Stimulated activated CD4-positive, alpha-beta T cell treated with anti-CD3 and anti-CD28 coated beads, Interleukin-1b, Interleukin-23, amount 100 ng/mL, for 1 hour (primary cell): ENCODE measurements around the gene INSYN2A.

Experiments
- DNase-seq, 2 donors: peaks; one replicate each; pipeline ENCODE4 v3.0.0-alpha.2; 2020; ENCODE audit warnings: low read depth in 2 of 2

INSYN2A gene, protein sequence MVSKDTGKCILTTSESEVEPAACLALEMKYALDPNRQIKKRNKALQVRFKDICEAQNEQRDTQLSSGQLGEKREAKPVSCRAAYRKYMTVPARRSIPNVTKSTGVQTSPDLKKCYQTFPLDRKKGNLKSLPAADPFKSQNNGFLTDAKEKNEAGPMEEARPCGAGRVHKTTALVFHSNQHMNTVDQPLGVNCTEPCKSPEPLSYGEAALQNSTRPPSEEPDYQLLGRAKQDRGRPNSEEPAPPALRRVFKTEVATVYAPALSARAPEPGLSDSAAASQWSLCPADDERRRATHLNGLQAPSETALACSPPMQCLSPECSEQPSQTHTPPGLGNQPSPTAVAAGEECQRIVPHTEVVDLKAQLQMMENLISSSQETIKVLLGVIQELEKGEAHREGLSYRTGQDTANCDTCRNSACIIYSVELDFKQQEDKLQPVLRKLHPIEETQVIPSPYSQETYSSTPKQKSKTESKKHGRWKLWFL

DNA sequence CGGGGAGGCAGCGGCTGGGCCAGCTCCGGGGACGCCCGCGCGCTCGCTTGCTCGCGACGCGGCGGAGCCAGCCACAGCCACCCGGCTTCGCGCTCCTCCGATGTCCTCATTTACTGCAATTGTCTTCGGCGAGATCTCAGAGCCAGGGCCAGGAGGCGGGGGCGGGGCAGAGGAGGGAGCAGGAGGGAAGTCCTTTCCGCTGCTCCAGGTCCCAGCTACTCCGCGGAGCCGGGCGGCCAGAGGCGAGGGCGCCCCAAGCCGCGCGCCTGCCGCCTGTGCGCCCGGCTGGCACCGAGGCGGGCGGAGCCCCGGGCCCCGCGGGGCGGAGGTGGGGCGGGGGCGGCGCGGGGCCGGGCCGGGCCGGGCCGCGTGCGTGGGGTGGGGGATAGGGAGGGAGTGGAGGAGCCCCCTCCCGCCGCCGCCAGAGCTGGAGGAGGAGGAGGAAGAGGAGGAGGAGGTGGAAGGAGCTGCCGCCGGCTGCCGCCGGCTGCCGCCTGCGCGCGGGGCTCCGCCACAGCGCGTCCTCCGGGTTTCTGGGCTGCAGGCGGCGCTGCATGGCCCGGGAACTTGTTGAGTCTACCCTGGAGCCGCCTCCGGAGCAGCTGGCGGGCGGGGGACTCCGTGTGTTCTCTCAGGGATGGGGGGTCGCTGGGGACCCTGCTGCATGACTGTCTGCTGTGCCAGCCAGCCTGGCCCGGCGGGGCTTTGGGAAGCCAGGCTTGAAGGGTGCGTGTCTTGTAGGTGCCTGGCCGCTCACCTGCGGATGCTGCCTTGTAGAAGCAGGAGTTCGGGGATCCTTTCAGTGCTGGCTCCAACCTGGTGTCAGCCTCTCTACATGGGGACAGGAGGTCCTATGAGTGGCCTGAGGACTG, at the start of gene INSYN2A:
Gene INSYN2A, minus strand, starts transcription at position 310 of the 872 bp plus-strand sequence. CDS start 20,196 bp downstream, outside the sequence.
- DNase-seq, result no peak

DNA sequence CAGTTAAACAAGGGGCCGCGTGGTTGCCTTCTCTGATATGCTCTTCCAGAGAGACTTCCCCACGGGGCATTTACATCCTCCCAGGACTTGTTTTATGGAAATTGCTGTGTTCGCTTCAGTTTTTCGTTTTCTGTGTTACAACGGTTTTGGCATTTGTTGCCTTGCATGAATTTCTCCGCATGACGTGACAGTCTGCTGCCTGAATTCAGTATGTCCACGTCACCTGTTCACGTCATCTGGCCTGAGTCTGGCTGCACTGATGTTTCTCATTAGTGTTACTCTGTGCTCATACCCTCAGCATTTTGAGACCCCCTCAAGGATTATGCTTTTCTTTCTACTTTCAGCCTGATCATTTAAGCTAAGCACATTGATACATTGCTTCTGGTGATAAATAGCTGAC, 49.1 kb upstream of the INSYN2A start:
- no peak for DNase-seq

DNA sequence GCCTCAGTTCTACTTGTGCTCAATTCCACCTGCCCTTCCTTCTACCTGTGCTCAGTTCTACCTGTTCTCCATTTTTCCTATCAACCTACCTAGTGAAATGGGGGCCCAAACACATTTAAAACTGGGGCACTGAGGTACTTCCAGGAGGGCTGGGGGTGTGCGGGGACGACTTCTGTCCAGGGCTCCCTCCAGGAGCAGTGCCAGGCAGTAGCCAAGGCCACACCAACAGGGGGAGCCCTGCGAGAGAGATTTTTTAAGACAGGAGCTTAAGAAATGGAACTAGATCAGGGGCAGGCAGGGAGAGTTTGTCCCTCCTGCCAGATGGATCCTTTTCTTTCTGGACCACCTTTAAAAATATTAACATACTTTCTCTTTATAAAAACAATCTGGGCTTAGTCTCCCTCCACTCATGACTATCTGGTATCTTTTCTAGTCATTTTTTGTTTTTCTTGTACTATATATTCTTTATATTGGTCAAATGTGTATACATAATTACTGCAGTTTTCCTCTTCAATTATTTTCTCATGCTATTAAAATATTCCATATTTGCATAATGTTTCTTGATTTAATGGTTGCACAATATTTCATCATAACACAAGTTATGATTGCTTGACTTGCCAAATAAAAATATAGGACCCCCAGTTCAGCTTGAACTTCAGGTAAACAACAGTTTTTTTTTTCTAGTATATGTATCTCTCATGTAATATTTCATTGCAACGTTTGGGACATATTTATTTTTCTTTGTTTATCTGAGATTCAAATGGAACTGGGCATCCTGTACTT, 47.3 kb upstream of the INSYN2A start:
- no peak for DNase-seq

DNA sequence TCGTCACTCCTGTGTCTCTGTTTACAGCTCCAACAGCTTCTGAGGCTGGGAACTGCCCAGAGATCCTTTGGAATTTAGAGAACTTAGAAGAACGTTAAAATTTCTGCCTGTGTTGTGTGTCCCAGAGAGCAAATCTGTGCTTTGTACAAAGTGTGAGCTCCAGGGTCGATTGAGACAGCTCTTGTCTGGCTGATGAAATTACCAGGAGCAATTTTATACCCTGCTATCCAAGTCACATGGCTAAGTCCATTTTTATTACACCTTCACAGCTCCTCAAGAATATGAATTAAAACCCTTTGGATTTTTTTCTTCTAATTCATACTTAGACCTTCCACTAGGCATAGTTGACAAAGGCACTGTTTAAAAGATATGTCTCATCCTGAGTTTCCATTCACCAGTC, 46.5 kb upstream of the INSYN2A start:
- DNase-seq, result no peak

DNA sequence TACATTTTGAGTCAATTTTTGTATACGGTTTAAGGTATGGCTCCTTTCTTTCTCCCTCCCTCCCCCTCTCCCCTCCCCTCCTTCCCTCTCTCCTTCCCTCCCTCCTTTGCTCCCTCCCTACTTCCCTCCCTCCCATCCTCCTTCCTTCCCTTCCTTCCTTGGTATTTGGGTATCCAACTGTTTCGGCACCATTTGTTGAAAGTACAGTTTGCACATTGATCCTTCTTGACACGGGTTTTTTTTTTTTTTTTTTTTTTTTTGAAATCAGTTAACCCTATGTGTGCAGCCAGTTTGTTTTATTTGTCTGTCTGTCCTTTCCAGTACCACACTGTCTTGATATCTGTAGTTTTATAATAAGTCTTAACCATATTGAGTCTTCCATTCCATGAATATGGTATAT, 39.9 kb upstream of the INSYN2A start:
- no peak for DNase-seq

DNA sequence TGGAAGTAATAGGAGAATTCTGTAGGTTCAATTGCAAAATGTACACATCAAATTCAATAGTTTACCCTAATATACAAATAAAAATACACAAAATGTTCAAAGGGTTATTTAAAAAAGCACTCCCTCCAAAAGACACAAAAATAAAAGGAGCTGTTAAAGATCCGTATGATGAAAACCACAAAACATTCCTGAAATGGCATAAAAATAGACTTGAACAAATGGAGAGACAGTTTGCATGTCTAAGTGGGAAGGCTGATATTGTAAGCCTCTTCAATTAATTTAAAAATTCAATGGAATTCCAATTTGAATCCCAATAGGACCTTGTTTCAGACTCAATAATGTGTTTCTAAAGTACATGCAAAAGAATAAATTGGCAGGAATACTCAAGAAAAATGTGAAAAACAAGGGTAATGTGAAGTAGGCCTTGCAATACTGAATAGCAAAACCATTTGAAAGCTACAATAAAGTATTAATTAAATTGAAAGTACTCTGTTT, 38.0 kb upstream of the INSYN2A start:
- DNase-seq, result no peak

DNA sequence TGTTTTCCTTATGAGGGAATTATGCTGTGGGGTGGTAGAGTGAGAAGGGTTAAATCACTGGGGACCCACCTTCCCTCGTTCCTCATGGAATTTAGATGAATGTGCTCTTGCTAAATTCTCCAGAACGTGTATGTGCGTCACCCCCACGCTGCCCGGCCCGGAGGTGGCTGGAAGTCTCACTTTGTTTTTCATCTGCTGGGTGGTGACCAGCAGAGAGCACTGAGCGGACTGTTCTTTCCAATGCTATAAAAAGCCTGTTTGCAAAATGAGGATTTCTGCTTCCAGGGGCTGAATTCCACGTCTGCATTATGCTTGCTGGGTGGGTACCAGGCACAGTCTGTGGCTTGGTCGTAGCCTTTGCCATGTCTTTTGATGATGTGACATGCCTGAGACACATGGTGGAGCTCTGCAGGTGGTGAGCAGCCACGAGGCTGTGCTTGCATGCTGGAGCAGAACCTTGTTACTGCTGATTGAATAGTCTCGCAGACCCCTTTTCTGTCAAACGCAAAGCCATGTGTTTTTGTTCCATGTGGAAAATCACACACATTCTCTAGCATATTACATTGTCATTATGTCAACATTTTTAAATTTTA, 31.9 kb upstream of the INSYN2A start:
- no peak for DNase-seq

DNA sequence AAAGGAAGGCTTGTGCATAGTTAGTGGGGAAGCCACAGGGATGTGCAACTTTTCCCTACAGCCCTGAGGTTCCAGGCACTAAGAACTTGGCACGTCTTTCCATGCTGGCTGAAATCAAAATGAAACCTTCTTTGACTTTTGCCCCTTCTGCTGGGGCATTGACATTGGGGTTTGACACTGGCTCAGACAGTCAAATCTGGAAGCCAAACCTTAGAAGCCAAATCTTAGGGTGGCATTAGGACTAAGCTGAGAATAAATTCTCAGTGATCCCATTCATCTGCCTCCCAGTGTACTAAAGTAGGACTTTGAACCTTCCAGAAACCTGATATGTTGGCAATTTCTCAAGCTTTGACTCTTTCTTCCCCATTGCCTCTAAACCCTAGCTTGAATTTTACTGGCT, 31.3 kb upstream of the INSYN2A start:
- DNase-seq, result no peak

DNA sequence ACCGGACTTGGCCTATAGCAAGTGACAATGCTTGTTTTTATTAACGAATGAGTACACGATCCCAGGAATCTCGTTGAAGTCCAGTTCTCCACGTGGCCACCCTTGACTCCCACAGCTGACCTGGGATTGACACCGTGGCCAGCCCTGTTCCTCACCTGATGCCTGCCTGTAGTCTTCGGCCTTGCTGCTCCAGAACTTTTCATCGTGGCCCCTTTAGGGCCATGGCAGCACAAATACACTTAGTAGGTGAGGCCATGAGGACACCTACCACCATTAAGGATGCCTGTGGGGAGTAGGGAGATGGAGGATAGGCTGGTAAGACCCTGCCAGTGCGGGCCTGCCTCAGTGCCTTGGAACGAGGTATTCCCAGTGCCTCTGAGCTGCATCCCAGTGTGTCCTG, 30.6 kb upstream of the INSYN2A start:
- no peak for DNase-seq

DNA sequence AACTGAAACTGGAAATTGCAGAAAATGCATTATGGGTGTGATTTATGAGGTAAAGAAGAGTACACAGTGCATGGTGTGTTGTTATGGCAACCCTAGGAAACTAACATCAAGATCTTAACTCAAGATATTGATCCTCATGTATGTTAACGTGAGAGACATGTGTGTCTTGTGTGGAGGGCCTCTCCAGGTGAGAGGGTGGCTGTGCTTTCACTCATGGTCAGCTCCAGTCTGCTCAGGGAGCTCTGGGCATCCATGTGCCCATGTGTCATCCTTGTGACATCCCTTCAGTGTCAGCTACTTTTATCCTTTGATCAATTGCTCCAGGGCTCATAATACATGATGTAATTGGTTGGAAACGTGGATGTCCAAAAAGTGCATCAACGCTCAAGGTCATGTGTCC, 24.9 kb upstream of the INSYN2A start:
- no peak for DNase-seq

DNA sequence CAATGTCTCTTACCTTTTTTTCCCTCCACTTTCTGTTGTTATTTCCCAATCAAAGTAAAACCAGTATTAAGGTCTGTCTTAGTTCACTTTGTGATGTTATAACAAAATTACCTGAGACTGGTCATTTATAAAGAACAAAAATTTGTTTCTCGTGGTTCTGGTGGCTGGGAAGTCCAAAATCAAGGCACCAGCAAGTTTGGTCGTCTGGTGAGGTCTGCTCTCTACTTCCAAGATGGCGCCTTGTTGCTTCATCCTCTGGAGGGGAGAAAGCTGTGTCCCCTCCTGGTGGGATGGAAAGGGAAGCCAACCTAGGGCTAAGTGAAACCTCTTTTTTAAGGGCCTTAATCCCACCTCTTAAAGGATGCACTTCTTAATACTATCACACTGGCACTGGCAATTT, 22.3 kb upstream of the INSYN2A start:
- no peak for DNase-seq

DNA sequence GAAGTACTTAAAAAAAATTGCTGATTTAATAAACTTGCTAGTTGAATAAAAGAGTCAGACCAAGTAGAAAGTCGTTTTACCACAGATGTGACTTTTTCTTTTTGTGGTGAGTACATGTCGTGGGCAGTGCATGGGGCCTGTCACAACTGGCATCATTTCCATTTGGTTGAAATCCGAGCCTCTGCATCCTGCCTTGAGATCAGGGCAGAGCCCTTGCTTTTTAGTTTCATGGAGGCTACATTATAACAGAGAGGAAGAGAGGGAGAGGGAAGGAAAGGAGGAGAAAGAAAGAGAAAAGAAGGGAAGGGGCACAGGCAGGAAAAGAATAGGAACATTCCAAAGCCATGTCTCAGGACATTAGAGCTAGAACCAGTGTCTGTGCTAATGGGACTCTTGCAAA, 20.4 kb upstream of the INSYN2A start:
- no peak for DNase-seq

DNA sequence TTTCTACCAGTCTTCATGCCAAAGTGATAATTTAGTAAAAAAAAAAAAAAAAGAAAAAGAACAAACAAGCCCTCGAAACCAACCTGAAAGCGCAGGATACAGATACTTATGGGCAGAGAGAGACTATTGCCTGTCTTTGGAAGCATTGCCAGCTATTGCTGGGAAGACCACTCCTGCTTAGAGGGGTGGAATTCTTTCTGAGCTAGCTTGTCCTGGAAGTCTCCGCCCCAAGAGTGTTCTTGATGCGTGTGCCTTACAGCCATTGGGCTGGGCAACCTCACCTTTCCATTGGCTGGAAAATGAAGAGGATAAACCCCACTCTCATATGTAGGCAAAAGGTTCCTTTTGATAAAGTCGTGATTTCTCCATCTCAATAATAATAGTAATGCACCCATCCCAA, 19.9 kb upstream of the INSYN2A start:
- DNase-seq, result no peak

DNA sequence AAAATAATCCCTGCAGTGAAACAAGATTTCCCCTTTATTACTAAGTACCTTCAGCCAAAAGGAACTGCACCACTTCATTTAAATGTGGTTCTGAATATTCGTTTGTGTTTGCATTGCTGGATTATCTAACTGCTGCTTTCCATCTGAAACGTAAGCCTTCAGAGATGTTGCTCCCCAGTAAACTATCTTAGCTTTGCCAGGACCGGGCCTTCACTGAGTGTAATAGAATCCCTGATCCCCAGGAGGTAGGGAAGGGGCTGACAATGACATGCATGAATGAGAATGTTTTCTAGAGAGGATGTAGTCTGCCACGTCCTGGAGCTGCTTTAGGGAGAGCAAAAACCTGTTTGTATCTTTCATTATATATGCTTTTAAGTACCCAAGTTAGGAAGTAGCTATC, 19.5 kb upstream of the INSYN2A start:
- no peak for DNase-seq

DNA sequence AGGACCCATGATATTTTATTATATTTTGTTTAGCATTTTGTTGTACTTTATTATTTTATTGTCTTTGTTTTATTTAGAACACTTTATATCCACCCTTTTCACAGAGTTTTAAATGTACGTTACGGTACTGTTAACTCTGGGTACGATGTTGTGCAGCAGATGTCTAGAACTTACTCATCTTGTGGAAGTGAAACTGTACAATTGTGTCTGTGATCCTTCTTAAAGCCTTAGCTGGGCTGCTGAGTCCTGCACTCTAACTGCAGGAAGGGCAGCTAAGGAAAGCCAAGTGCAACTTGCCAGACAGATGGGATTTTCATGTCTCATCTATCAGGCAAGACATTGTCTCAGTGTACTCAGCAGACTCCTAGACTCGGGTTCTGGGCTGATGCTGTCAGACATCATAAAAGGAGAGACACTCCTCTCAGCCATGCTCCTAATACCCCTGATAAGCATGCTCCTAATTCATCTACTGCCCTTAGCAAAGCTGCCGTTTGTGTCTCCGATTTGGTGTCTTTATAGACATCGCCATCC, 14.6 kb upstream of the INSYN2A start:
- no peak for DNase-seq

DNA sequence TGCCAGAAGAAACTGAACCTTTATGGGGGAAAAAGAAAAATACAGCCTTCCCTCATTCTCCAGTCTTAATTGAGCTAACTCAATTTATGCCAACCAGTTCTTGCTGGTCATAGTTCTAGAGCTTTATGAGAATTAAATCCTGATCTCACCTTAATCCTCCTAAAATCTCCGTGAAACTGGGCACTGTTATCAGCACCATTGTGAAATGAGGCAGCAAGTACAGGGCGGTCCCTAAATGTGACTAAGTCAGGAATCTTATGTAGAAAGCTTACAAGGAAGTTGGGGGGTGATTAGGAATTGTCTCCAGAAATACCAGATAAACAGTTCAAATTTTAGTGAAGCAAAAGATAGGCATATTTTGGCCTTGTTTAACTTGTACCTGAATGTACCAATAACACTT, 10.7 kb upstream of the INSYN2A start:
- DNase-seq, result no peak

DNA sequence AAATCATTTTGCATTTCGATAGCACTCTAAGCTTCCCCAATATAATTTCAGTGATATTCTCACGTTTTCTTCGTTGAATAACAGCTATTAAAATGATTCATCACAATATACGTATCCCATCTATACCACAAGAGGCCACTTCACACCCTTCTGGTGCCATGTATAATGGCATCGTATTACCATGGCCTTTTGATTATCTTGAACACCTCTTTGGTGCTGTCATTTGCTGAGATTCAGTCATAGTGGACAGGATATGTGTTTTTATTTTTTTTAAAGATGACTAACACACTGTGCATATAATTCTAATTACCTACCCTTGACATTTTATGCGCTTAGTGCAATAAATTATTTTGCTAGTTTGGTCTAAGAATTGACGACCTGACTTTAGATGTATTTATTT, 6.7 kb upstream of the INSYN2A start:
- DNase-seq, result no peak

DNA sequence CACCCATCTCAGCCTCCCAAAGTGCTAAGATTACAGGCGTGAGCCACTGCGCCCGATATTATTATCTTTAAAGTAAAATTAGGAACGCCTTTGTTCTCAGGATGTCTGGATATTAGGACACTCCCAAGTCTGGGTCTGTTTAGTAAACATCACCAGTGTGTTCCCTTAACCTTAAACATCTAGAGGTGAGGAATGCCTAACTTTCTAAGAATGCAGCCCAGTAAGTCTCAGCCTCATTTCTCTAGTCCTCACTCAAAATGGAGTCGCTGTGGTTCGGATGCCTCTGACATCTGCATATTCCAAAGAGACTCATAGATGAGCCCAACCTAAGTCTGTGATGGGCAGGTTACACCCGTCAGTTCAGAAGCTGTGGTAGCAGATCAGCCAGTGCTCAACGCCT, 4.3 kb upstream of the INSYN2A start:
- no peak for DNase-seq

DNA sequence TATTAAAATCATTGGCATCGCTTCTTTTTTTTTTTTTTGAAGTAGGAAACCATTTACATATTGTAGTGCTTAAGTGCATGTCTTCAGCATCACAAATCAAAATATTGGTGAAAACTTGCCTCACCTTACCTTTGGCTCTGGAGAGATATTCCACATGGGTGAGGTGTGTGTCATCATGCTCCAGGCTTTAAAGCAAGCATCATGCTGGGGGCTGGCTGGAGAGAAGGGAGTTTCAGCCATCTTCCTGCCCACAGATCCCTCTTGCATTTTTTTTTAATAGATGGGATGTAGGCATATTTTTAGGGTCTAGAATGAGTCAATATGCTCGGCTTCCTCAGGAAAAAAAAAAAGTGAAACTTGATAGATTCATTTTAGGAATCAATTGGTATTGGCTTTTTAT, 2.3 kb upstream of the INSYN2A start:
- DNase-seq, result no peak

DNA sequence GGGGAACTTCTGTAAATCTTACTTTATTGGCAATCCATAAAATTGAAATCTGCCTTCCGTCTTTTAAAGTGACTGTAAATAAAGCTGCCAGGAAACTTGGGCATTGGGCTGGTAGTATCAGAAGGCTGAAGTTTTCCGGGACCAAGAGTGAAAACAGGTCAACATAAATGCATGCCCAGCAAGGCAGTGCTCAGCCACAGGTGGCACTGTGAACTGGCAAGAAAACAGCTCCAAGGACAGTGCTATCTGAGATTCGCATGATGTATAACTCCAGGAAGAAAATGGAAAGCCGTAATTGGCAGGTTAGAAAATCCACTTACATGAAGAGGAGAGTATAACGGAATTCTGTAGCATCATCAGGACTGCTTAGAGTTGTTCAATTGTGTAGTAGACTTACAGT, 1.9 kb upstream of the INSYN2A start:
- DNase-seq, result no peak

DNA sequence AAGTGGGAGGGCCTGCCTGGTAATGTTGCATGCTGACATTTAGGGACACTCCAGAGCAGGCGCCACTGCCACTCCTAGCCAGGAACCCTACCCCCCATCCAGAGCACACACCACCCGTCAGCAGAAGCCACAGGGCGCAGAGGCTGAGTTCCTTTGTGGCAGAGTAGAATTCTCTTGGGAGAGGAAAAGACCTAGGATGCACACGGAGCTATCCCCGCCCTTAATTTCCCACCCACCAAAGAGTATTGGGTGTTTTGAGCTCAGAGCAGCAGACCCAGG, 702 bp upstream of the INSYN2A start:
- no peak for DNase-seq
